GM18520 (cell line): ENCODE data around the gene CCDC92B.

Experiments
- ATAC-seq: cut with Tn5 transposase; IDR thresholded peaks from one replicate; pipeline ENCODE4 v1.9.1; 2021; ENCODE audit not compliant: unreplicated experiment

The CCDC92B gene

GRCh38 chr17:2723505-2723996 is 25.9 kb downstream of the CCDC92B start:
- ATAC-seq: no peak

- no peak for ATAC-seq
These were observed 26.8 kb downstream of the CCDC92B start for GRCh38 chr17:2722611-2723010.

- ATAC-seq: no peak
These were observed 27.8 kb downstream of the CCDC92B start for GRCh38 chr17:2721603-2722002.

GRCh38 chr17:2719861-2720260 is 29.6 kb downstream of the CCDC92B start:
- no peak for ATAC-seq

- ATAC-seq: no peak
These were observed 31.1 kb downstream of the CCDC92B start for GRCh38 chr17:2718150-2718938.

- no peak for ATAC-seq
These were observed 32.8 kb downstream of the CCDC92B start for GRCh38 chr17:2716649-2717048.

- ATAC-seq: no peak
These were observed 35.6 kb downstream of the CCDC92B start for GRCh38 chr17:2713881-2714280.

- ATAC-seq: no peak
These were observed 37.0 kb downstream of the CCDC92B start for GRCh38 chr17:2712300-2713043.

- peak; percentile 75 for ATAC-seq
These were observed 37.7 kb downstream of the CCDC92B start, which contains the start of gene CLUH for GRCh38 chr17:2711608-2712299. TSS of gene CLUH (minus strand) at chr17:2711764. CDS start at chr17:2711661, 103 bp downstream.

GRCh38 chr17:2710803-2711607 is 38.4 kb downstream of the CCDC92B start:
- ATAC-seq: peak; percentile 7

- no peak for ATAC-seq
These were observed 39.2 kb downstream of the CCDC92B start for GRCh38 chr17:2710071-2710802.

GRCh38 chr17:2709183-2709661 is 40.2 kb downstream of the CCDC92B start:
- no peak for ATAC-seq

- ATAC-seq: no peak
These were observed 40.8 kb downstream of the CCDC92B start for GRCh38 chr17:2708585-2709182.

GRCh38 chr17:2707721-2708584 is 41.5 kb downstream of the CCDC92B start:
- no peak for ATAC-seq

GRCh38 chr17:2706911-2707510 is 42.4 kb downstream of the CCDC92B start:
- ATAC-seq: no peak

- no peak for ATAC-seq
These were observed 43.3 kb downstream of the CCDC92B start for GRCh38 chr17:2705888-2706795.

GRCh38 chr17:2705263-2705662 is 44.2 kb downstream of the CCDC92B start:
- ATAC-seq: no peak
